Endothelial cell of umbilical vein (primary cell): ENCODE results near the gene RAB10. TPM values are rescaled to one million over a fixed set of nuclear protein-coding genes. Genes with fewer than 3 reads are reported as not detected.
A peak's percentile ranks its signal among the peaks of the same experiment; 100 is the strongest.

ENCODE experiments used
- BruUV-seq: library from RNA; stranded (reverse); fragments of 400-500 nt; replicated peaks from 2 replicates; lab custom pipeline; 2021; lab: Mats Ljungman, UMichigan
- CTCF ChIA-PET: fragments of 300-600, 350-600 bp; sonication (Branson Sonifier 250); formaldehyde crosslinking; loops from one replicate; lab custom pipeline; 2021; ENCODE audit warnings: antibody characterized with exemption, inconsistent platforms; lab: Charles Lee
- POLR2A ChIA-PET: fragments of 300-600, 350-600 bp; sonication (Branson Sonifier 250); formaldehyde crosslinking; loops from one replicate; lab custom pipeline; 2021; ENCODE audit warnings: antibody characterized with exemption, inconsistent platforms; lab: Charles Lee
- DNase-seq: peaks from one replicate; pipeline ENCODE4 v3.0.0-alpha.2; 2011; ENCODE audit warnings: low read depth, low spot score
- FAIRE-seq: peaks from 2 replicates; lab custom pipeline; 2011; peaks lifted over from hg19 to GRCh38; lab: Jason Lieb, UNC
- H2AFZ ChIP-seq: 2 replicates; pipeline ENCODE4 v1.6.0; 2012; ENCODE audit warnings: low read depth, low read length, control low read depth, inconsistent platforms
- H3K27ac ChIP-seq: 2 replicates; pipeline ENCODE4 v1.5.1; 2011; ENCODE audit warnings: low read depth, mild to moderate bottlenecking, control low read depth, low read length, moderate library complexity; ENCODE audit not compliant: insufficient read depth
- H3K27me3 ChIP-seq, 2 experiments: 2 replicates each; pipeline versions ENCODE4 v1.6.0 to v1.6.1; 2011; ENCODE audit warnings: low read length in 2 of 2, mixed read lengths in 1 of 2; ENCODE audit not compliant: control insufficient read depth in 2 of 2, insufficient read depth in 2 of 2
- H3K36me3 ChIP-seq, 2 experiments: 2 replicates in 1 of 2; 3 replicates in 1 of 2; pipeline ENCODE4 v1.5.1; 2011; ENCODE audit warnings: low read length in 2 of 2, mild to moderate bottlenecking in 1 of 2, moderate library complexity in 1 of 2; ENCODE audit not compliant: control insufficient read depth in 2 of 2, insufficient read depth in 2 of 2; ENCODE audit errors: extremely low read depth in 1 of 2
- H3K4me1 ChIP-seq: 3 replicates; pipeline ENCODE4 v1.5.1; 2011; ENCODE audit warnings: mild to moderate bottlenecking, low read length; ENCODE audit not compliant: control insufficient read depth, insufficient read depth; ENCODE audit errors: extremely low read depth
- H3K4me2 ChIP-seq: 2 replicates; pipeline ENCODE4 v1.6.1; 2011; ENCODE audit warnings: low read length, control low read depth, mixed read lengths; ENCODE audit not compliant: insufficient read depth
- H3K4me3 ChIP-seq, 3 experiments: fragments of 200-600 bp in 1 of 3; sonication (generic), shearing (Covaris generic) in 1 of 3; replicated peaks in 1 of 3; 2 replicates each; pipeline ENCODE4 v1.5.1; 2011 to 2016; ENCODE audit warnings: control low read depth in 3 of 3, low read length in 3 of 3, mild to moderate bottlenecking in 2 of 3, inconsistent platforms in 1 of 3, low read depth in 1 of 3, moderate library complexity in 1 of 3; ENCODE audit not compliant: insufficient read depth in 1 of 3
- H3K79me2 ChIP-seq: 2 replicates; pipeline ENCODE4 v1.6.0; 2012; ENCODE audit warnings: low read length, inconsistent platforms; ENCODE audit not compliant: control insufficient read depth, insufficient read depth
- H3K9ac ChIP-seq: replicated peaks from 2 replicates; pipeline ENCODE3; 2011; ENCODE audit warnings: low read length, control low read depth; ENCODE audit not compliant: insufficient read depth; ENCODE audit errors: extremely low read depth
- H3K9me1 ChIP-seq: replicated peaks from 3 replicates; pipeline ENCODE4 v1.6.0; 2011; ENCODE audit warnings: mild to moderate bottlenecking, low read length; ENCODE audit not compliant: control insufficient read depth, insufficient read depth; ENCODE audit errors: extremely low read depth
- H3K9me3 ChIP-seq: replicated peaks from 2 replicates; pipeline ENCODE4 v1.5.1; 2012; ENCODE audit warnings: low read length, inconsistent platforms; ENCODE audit not compliant: control insufficient read depth, insufficient read depth
- H4K20me1 ChIP-seq: replicated peaks from 2 replicates; pipeline ENCODE3; 2011; ENCODE audit warnings: mild to moderate bottlenecking, low read length; ENCODE audit not compliant: control insufficient read depth, insufficient read depth; ENCODE audit errors: extremely low read depth
- FOS ChIP-seq: IDR thresholded peaks from 2 replicates; pipeline ENCODE4 v1.6.1; 2011; ENCODE audit warnings: mild to moderate bottlenecking, low read length, moderate library complexity, borderline replicate concordance; ENCODE audit not compliant: insufficient read depth
- GATA2 ChIP-seq: IDR thresholded peaks from 2 replicates; pipeline ENCODE4 v1.7.0; 2011; ENCODE audit warnings: low read depth, mild to moderate bottlenecking, moderate library complexity, mixed read lengths, low read length; ENCODE audit not compliant: insufficient read length, insufficient read depth
- JUN ChIP-seq: IDR thresholded peaks from 2 replicates; pipeline ENCODE4 v1.6.1; 2011; ENCODE audit warnings: borderline replicate concordance, low read depth; ENCODE audit not compliant: insufficient read length, insufficient read depth
- MYC ChIP-seq: IDR thresholded peaks from one replicate; pipeline ENCODE4 v1.6.1; 2011; ENCODE audit warnings: mild to moderate bottlenecking, low read depth, low read length
- POLR2A ChIP-seq: IDR thresholded peaks from 2 replicates; pipeline ENCODE4 v1.6.1; 2012; ENCODE audit warnings: low read depth, mild to moderate bottlenecking, control low read depth, low read length
- POLR2AphosphoS5 ChIP-seq: IDR thresholded peaks from 2 replicates; pipeline ENCODE4 v1.6.1; 2012; ENCODE audit warnings: low read depth, mild to moderate bottlenecking, control low read depth, low read length, moderate library complexity; ENCODE audit not compliant: insufficient read depth
- dilution Hi-C: fragments of 300-500 bp; cut with MboI; formaldehyde crosslinking; loops from one replicate; pipeline ENCODE4 v1.15.0; 2019; ENCODE audit warnings: low sequenced_read_pairs; ENCODE audit not compliant: extremely low pct_ligation_motif_present
- intact Hi-C: fragments of 100-400 bp; cut with micrococcal nuclease; formaldehyde crosslinking; loops from one replicate; pipeline ENCODE4 v1.10.0; 2022
- polyA plus RNA-seq, 4 experiments: library from polyadenylated mRNA; depleted of rRNA in 3 of 4; stranded (reverse) in 3 of 4; unstranded in 1 of 4; fragments of >200 nt; gene quantifications; 2 replicates each; pipeline versions ENCODE4 v1.2.1 to v1.2.3, GENCODE V29; 2011 to 2012; ENCODE audit warnings: missing spikeins in 1 of 4
- total RNA-seq: library from RNA; stranded (reverse); gene quantifications from 2 replicates; pipeline ENCODE4 v1.2.3, GENCODE V29; 2021

The RAB10 gene
- total and polyA plus RNA-seq, 2 donors (not counting 3 experiments of a cell fraction or from before 2014, with no cell fraction given): 45.1 to 104 TPM

DNA sequence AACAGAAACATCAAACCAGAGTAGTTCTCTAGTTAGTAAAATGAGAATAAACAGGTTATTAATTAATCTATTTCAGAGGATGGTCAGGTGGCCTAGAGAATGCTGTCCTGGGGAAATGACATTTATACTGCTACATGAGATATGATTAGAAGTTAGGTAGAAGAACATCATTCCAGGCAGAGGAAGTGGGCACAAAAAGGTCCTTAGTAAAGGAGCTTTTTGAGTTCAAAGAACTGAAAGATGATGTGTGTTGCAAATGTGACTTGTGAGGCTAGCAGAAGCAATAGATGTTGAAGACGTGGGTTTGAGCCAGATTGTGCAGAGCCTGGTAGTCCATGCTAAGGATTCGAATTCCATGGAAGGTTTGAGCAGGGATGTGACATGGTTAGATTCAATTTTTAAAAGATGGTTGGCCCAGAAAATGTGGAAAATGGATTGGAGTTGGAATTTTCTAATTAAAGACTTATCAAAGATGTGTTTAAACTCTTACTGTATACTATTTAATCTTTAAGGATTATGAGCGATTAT lies 34.2 kb downstream of the RAB10 start:
- Histone ChIP-seq H3K36me3 (no peaks in the 10 kb centered on the region), H2AFZ (no peak overlapping the region), H3K4me3 (no peak overlapping the region), H3K9me3 (no peaks in the 10 kb centered on the region), H3K27ac (peak overlapping the region; percentile 57), H3K79me2 (peaks cover 88% of the 10 kb centered on the region), H3K9ac (no peak overlapping the region), H3K9me1 (no peaks in the 10 kb centered on the region), H3K4me1 (peaks cover 20% of the 10 kb centered on the region), H3K4me2 (peak overlapping the region; percentile 75), H3K27me3 (no peaks in the 10 kb centered on the region), H4K20me1 (peaks cover 12% of the 10 kb centered on the region)
- no peak for TF ChIP-seq POLR2AphosphoS5
- TF ChIP-seq GATA2: no peak
- FAIRE-seq (no peak), DNase-seq (peak; percentile 6)
- CTCF ChIA-PET: interaction anchor here (1.0 to 2.2 kb wide), 5 partner anchors 20 to 706 kb away, joined by 3 to 19 read pairs (median 5); no protein-coding TSS in a partner anchor
- dilution Hi-C loops: no loop called here
- intact Hi-C loops: loop anchor here (2.0 to 5.0 kb wide), 2 partner anchors 71 to 116 kb away; no protein-coding TSS in a partner anchor
- POLR2A ChIA-PET: interaction anchor here (0.5 to 1.0 kb wide), 2 partner anchors 11 to 17 kb away, joined by 3 read pairs; no protein-coding TSS in a partner anchor
- BruUV-seq: no TSS peak

DNA sequence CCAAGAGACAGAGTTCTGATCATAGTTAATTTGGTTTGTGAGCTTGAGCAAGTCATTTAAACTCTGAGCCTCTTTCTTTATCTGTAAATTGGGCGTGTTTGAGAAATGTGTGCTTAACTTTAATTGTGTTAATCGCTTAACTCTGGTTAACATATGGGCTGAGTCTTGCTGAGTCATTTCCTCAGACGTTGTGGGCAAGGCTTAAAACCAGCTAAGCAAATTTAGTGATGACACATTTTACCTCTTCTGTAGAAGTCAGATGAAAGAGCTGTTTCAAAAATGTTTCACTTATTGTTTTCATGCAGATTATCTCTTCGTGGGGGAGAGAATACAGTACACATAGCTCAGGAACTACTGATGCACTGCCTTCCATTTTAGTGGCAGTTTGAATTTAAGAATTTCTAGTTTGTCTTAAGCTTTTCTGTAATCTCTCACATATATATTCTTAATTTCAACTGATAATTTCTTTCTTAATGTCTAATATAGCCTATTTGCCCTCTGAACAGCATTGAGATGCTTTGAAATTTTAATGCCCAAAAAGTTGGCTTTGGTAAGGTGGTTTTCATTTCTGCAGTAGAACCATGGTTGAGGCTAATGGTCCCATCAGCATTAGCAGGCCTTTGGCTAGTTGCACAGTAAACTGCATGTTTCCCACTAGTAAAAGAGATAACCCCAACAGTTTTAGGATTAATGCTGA lies 34.9 kb downstream of the RAB10 start:
- no peaks in the 10 kb centered on the region for H3K27me3 ChIP-seq
- no peak overlapping the region for H2AFZ ChIP-seq
- TF ChIP-seq POLR2A (no peak), MYC (no peak), POLR2AphosphoS5 (peak; percentile 72), FOS (peak; percentile 86), JUN (peak; percentile 92), GATA2 (peak; percentile 66)
- ChIA-PET CTCF (interaction anchor here (1.0 to 2.2 kb wide), 5 partner anchors 19 to 707 kb away, joined by 3 to 19 read pairs (median 5); no protein-coding TSS in a partner anchor), POLR2A (interaction anchor here (0.5 to 1.0 kb wide), 3 partner anchors 10 to 244 kb away, joined by 3 read pairs; no protein-coding TSS in a partner anchor)
- H3K9me3 ChIP-seq: no peaks in the 10 kb centered on the region
- H3K9me1 ChIP-seq: no peaks in the 10 kb centered on the region
- DNase-seq: peak; percentile 86
- no peaks in the 10 kb centered on the region for H3K36me3 ChIP-seq
- FAIRE-seq: peak; percentile 97
- H3K4me3 ChIP-seq: no peak overlapping the region
- H3K79me2 ChIP-seq: peaks cover 88% of the 10 kb centered on the region
- peak overlapping the region; percentile 75 for H3K4me2 ChIP-seq
- BruUV-seq: no TSS peak
- dilution Hi-C loops: no loop called here
- H4K20me1 ChIP-seq: peaks cover 14% of the 10 kb centered on the region
- peak overlapping the region; percentile 1 for H3K9ac ChIP-seq
- intact Hi-C loops: loop anchor here (2.0 to 5.0 kb wide), 2 partner anchors 72 to 116 kb away; no protein-coding TSS in a partner anchor
- peak overlapping the region; percentile 57 for H3K27ac ChIP-seq
- peaks cover 20% of the 10 kb centered on the region for H3K4me1 ChIP-seq
